ENCODE results near the gene MYCN. TPM values are rescaled to one million over a fixed set of nuclear protein-coding genes. Genes with fewer than 3 reads are reported as not detected.

MYCN gene
- total and polyA plus RNA-seq, 2 of the 13 experiments (the other 11 are each of a cell fraction or from before 2014, with no cell fraction given), result not detected

GRCh38 chr2:15939854-15940660, at the start of gene MYCN (continued):
- TF ChIP-seq MAX (IDR thresholded peaks at IDR 0.05) (no peak; the same call in 1 of the 2 replicates), ZNF746 (CRISPR knock-in tag; IDR thresholded peaks at IDR 0.05) (no peak), STAG1 (CRISPR knock-in tag; IDR thresholded peaks at IDR 0.05) (peak; percentile 97), MZF1 (CRISPR knock-in tag; IDR thresholded peaks at IDR 0.05; ENCODE audit: borderline replicate concordance) (no peak), ZNF512B (CRISPR knock-in tag; IDR thresholded peaks at IDR 0.05; ENCODE audit: borderline replicate concordance) (peak; percentile 37; the same call in 1 of the 2 replicates), EED (CRISPR knock-in tag; IDR thresholded peaks at IDR 0.05) (no peak), ZNF121 (CRISPR knock-in tag; IDR thresholded peaks at IDR 0.05) (no peak), MXD1 (CRISPR knock-in tag; IDR thresholded peaks at IDR 0.05) (peak; percentile 49; the same call in 1 of the 2 replicates), MXD3 (CRISPR knock-in tag; IDR thresholded peaks at IDR 0.05) (no peak), ZNF263 (CRISPR knock-in tag; IDR thresholded peaks at IDR 0.05) (no peak), ZNF142 (CRISPR knock-in tag; IDR thresholded peaks at IDR 0.05) (no peak), ZFP1 (CRISPR knock-in tag; IDR thresholded peaks at IDR 0.05) (no peak), SP5 (CRISPR knock-in tag; IDR thresholded peaks at IDR 0.05; ENCODE audit: borderline replicate concordance, low read depth) (no peak), ZUFSP (CRISPR knock-in tag; IDR thresholded peaks at IDR 0.05; ENCODE audit: borderline replicate concordance) (no peak), SMYD3 (CRISPR knock-in tag; IDR thresholded peaks at IDR 0.05) (no peak), SOX6 (IDR thresholded peaks at IDR 0.05) (no peak), SOX6 (CRISPR knock-in tag; IDR thresholded peaks at IDR 0.05) (peak; percentile 35; the same call in 1 of the 2 replicates), EZH2 (conservative IDR thresholded peaks at IDR 0.05; ENCODE audit: low read depth, low read length) (0 out of 2 replicates have a peak, but pooled peaks have one; percentile 38), POLR2AphosphoS5 (IDR thresholded peaks at IDR 0.05; ENCODE audit: low read depth, low read length) (no peak)

All from HepG2 (cell line).